Activated T-cell treated with anti-CD3 and anti-CD28 coated beads for 4 hours (primary cell): ENCODE results near the gene C4orf51.
"Not testable (repeated sequence)": the region's sequence is repeated elsewhere in the genome, so short reads cannot be mapped to it uniquely, and the experiment has no call there.

Source experiments
- DNase-seq: peaks from one replicate; pipeline ENCODE4 v3.0.0-alpha.2; 2020

The C4orf51 gene

GRCh38 chr4:145679991-145680455 lies at the start of gene C4orf51:
C4orf51 (plus strand) TSS chr4:145680146; CDS start chr4:145680204, 58 bp downstream.
- no peak for DNase-seq

DNA sequence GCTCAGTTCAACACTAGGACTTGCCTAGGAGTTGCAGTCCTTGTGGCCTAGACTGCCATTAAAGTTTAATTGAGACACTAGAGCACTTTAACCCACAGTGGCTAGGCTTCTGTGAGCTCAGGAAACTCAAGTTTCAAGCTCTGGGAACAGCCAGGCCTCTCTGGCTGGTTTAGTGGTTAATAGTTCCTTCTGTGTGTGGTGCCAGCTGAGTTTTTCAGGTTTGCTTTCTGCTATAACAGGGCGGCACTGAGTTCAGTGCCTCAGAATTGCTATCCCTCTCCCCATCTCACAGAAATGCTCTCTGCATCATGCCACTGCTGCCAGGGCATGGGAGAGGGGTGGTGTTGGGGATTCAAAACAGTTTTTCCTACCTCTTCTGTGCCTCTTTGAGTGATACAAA lies 44.8 kb upstream of the C4orf51 start:
- DNase-seq, result no peak

DNA sequence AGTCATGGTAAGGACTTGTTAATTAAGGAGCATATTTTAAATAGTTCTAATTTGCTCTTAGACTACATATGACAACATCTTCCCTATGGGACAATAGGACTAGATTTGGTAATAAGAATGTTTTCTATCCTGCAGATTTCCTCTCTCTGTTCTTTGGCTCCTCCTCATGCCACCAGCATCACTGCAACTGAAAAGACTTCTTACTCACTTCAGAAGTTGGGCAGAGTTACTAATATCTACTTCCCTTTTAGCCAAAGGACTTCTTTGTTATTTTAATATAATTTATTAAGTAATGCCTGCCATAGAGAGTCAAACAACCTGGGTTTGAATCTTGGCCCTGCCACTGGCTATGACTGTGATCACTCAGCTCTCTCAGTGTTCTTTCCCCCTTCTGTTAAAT lies 44.3 kb upstream of the C4orf51 start:
- no peak for DNase-seq

DNA sequence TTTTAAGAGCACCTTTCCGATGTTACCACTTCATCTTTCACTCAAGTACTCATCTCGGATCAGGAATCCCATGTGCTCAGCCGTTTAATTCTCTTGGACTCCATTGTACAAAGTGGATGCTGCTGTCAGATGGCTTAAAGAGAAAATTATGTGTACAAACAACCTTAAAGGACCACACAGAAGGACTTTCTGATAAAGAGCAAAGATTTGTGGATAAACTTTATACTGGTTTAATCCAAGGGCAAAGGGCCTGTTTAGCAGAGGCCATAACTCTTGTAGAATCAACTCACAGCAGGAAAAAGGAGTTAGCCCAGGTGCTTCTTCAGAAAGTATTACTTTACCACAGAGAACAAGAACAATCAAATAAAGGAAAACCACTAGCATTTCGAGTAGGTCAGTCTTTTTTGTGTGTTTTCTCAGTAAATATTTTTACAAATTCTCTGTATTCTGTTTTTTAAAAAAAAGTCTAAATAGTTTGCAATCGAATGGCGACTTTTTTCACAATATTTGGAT lies 40.7 kb upstream of the C4orf51 start:
- DNase-seq, result no peak

DNA sequence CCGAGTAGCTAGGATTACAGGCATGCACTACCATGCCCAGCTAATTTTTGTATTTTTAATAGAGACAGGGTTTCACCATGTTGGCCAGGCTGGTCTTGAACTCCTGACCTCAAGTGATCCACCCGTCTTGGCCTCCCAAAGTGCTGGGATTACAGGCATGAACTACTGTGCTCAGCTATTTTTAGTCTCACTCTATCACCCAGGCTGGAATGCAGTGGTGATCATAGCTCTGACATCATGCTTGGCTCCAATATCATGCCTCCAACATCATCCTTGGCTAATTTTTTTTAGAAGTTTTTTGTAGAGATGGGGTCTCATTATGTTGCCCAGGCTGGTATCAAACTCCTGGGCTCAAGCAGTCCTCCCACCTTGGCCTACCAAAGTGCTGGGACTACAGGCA lies 39.7 kb upstream of the C4orf51 start:
- not testable (repeated sequence) for DNase-seq

GRCh38 chr4:145643295-145643694 lies 36.7 kb upstream of the C4orf51 start:
- DNase-seq, result no peak

- no peak for DNase-seq
Observed at GRCh38 chr4:145644699-145645098, 35.2 kb upstream of the C4orf51 start.

GRCh38 chr4:145656156-145656555 lies 23.8 kb upstream of the C4orf51 start:
- DNase-seq, result no peak

DNA sequence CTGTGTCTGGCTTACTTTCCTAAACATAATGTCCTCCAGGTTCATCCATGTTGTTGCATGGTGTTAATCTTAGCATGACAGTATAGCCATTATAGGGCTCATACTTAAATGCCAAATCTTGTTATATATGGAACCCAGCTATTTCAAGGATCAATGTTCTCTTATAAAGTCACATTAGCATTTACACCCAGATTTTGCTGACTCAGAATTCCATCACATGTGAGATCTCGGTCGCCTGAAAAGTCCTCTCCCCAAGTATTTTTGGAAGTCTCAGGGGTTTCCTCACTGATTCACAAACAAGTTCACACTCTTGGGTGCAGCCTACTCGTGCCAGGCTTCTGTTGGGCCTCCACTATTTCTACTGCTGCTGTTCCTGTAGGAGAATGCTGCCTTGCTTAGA lies 19.9 kb upstream of the C4orf51 start:
- no peak for DNase-seq

GRCh38 chr4:145663194-145663593 lies 16.8 kb upstream of the C4orf51 start:
- no peak for DNase-seq

- DNase-seq, result no peak
Observed at GRCh38 chr4:145665773-145666172, 14.2 kb upstream of the C4orf51 start.

DNA sequence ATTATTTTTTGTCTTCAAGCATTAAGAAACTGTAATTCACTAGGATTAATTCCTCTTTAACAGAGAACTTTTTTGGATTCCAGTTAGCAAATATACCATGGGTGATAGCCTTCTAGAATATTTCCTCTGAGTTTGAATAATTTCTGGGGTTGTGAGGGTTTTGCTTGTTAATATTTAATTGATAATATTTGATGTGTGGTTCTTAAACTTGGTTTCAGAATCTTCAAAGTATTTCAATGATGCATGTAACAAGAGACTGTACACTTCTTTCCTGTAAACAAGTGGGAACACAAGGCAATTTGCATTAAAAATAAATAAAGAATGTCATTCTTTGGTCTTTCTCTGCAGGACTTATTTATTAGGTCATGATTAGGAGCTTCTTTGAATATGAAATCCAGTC lies 9.5 kb upstream of the C4orf51 start:
- DNase-seq, result no peak

GRCh38 chr4:145679520-145679919 lies 426 bp upstream of the C4orf51 start:
- no peak for DNase-seq

DNA sequence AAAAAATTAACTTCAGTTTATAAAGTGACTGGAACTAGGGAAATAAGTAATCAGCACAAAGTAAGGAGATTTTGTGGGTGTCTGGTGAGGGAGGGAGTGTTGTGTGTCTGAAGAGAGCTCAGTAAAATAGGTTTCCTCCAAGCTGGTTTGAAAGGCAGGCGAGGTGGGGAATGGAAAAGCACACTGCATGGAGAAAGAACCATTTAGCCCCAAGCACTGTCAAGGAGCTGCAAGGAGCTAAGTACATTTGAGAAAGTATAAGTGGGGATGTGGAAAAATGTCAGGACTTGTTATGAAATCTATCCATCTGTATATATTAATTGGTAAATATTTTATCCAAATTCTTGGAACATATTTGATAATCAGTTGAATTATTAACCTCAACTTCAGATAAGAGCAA lies 956 bp downstream of the C4orf51 start:
- no peak for DNase-seq

GRCh38 chr4:145681518-145681917 lies 1.6 kb downstream of the C4orf51 start:
- no peak for DNase-seq

GRCh38 chr4:145681956-145682355 lies 2.0 kb downstream of the C4orf51 start:
- DNase-seq, result no peak

DNA sequence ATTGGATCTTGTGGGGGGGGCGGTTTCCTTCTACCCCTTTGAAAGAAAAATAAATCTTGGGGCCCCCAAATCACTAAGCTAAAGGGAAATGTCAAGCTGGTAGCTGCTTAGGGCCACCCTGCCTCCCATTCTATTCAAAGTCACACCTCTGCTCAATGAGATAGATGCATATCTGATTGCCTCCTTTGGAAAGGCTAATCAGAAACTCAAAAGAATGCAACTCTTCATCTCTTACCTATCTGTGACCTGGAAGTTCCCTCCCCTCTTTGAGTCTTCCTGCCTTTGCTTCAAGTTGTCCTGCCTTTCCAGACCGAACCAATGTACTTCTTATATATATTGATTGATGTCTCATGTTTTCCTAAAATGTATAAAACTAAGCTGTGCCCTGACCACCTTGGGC lies 7.0 kb downstream of the C4orf51 start:
- no peak for DNase-seq

GRCh38 chr4:145690610-145691009 lies 10.7 kb downstream of the C4orf51 start:
- DNase-seq, result no peak

GRCh38 chr4:145691416-145691815 lies 11.5 kb downstream of the C4orf51 start:
- DNase-seq, result not testable (repeated sequence)

DNA sequence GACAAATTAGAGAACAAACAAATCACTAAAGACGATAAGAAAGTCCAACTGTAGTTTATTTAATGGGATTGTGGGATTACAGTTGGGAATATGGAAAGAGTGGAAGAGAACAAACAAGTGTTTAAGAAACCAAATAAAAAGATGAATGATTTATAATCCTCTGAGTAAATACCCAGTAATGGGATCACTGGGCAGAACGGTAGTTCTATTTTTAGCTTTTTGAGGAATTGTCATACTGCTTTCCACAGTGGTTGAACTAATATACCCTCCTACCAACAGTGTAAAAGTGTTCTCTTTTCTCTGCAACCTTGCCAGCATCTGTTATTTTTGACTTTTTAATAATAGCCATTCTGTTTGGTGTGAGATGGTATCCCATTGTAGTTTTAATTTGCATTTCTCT lies 15.0 kb downstream of the C4orf51 start:
- DNase-seq, result no peak

- DNase-seq, result no peak
Observed at GRCh38 chr4:145697332-145697731, 17.4 kb downstream of the C4orf51 start.

GRCh38 chr4:145698507-145698906 lies 18.6 kb downstream of the C4orf51 start:
- no peak for DNase-seq

DNA sequence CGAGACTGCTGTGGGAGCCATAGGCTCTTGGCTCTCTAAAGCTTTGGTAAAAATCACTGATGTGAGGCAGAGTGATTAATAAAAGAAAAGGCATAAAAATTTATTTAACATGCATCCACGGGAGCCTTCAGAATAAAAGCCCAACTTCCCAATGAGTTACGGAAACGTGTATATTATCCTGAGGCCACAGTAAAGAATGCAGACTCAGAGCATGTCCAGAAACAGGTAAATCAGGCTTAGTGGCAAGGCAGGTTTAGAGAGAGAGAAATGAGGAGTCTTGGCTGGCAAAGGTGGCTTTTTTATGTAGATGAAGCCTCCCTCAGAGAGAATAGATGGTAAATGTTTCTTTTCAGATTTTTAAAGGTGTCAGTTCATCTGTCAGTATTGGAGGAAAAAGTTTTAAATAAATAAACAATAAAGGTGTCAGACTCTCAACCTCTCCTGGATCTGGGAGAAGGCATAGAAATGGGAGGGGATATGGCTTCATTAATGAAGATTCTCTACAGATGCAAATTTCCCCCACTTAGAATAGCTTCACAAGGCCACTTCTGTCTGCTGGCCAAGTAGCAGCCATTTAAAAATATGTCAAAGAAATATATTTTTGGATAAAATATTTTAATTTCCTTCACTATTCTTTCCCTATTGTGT lies 24.0 kb downstream of the C4orf51 start:
- no peak for DNase-seq

GRCh38 chr4:145709336-145709735 lies 29.4 kb downstream of the C4orf51 start:
- no peak for DNase-seq

GRCh38 chr4:145709843-145710242 lies 29.9 kb downstream of the C4orf51 start:
- no peak for DNase-seq
